PFSK-1 (cell line): Measurements from ENCODE around the gene ZSCAN5B.

ENCODE experiments used
- POLR2AphosphoS5 ChIP-seq: IDR thresholded peaks from 2 replicates; pipeline ENCODE4 v1.6.1; 2012; ENCODE audit warnings: low read depth, mild to moderate bottlenecking, control low read depth, low read length, moderate library complexity
- REST ChIP-seq, 2 experiments: IDR thresholded peaks; 2 replicates each; pipeline versions ENCODE4 v1.6.1 to v1.8.0; 2011 to 2012; ENCODE audit warnings: low read depth in 2 of 2, low read length in 2 of 2, control low read depth in 1 of 2, inconsistent platforms in 1 of 2, mild to moderate bottlenecking in 1 of 2, moderate library complexity in 1 of 2; ENCODE audit not compliant: insufficient read depth in 1 of 2
- SIN3A ChIP-seq: IDR thresholded peaks from 2 replicates; pipeline ENCODE4 v1.6.1; 2012; ENCODE audit warnings: mild to moderate bottlenecking, low read length, moderate library complexity, borderline replicate concordance; ENCODE audit not compliant: insufficient read depth
- TAF1 ChIP-seq: IDR thresholded peaks from 2 replicates; pipeline ENCODE4 v1.6.1; 2012; ENCODE audit warnings: low read length, control low read depth, borderline replicate concordance; ENCODE audit not compliant: insufficient read depth

DNA sequence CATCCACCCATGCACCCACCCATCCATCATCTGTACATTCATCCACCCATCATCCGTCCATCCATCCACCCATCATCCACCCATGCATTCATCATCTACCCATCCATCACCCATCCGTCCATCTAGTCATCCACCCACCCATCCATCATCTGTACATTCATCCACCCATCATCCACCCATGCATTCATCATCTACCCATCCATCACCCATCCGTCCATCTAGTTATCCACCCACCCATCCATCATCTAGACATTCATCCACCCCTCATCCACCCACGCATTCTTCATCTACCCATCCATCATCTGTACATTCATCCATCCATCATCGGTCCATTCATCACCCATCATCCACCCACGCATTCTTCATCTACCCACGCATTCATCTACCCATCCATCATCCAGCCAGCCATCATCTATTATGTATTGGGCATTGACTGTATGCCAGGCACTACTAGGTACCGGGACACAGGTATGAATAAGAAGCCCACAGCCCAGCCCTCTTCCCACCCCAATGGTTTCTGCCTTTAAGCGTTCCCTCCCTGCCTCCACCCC lies 38.5 kb downstream of the ZSCAN5B start:
- no peak for TF ChIP-seq POLR2AphosphoS5
- TF ChIP-seq REST (IDR thresholded peaks at IDR 0.05; ENCODE audit: insufficient read depth in 1 of 2, low read depth in 2 of 2, low read length in 2 of 2), result no peak
- no peak for TF ChIP-seq TAF1
- TF ChIP-seq SIN3A, result no peak
